Pons (tissue), 1 donor: ENCODE results near the gene TLCD3B.
"Not testable (repeated sequence)": the region's sequence is repeated elsewhere in the genome, so short reads cannot be mapped to it uniquely, and the experiment has no call there.

ENCODE experiments used
- DNase-seq: peaks from one replicate; pipeline ENCODE4 v3.0.0-alpha.2; 2016; ENCODE audit warnings: low spot score

The TLCD3B gene

DNA sequence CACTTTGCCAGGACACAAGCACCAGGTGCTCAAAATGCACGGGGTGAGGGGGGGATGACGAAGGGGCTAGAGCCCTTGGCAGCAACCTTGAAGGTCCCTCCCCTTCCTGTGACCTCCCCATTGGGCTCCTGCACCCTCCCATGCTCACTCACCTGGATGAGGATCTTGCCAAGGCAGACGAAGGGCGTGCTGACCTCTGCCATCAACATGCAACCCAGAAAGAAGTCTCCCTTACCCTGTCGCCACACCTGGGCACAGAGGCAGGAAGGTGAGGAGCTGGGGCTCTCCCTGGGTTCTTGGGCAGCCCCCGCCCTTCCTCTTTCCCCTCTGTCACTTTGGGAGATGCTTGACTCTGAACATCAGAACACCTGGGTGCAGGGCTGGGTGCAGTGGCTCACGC is 5.5 kb downstream of the TLCD3B start:
- DNase-seq = no peak

- DNase-seq = no peak
Measured at GRCh38 chr16:30025156-30025555, 5.9 kb downstream of the TLCD3B start.

DNA sequence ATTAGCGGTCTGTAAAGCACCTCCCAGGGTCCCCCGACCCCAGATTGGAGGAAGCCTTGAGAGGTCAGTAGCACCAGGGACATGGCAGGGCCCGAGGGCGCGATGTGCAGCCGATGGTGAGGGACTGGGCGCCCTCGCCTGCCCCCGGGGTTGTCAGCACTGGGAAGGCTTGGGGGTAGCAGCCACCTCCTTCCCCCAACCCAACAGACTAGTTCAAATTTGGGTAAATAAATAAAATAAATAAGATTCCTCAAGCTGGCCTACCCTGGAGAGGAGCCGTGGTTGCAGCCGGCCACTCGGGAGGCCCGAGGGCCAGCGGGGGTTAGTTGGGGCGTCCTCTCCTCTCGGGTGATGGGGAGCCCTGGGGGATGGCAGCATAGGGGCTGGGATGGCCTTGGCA is 6.6 kb downstream of the TLCD3B start:
- no peak for DNase-seq

DNA sequence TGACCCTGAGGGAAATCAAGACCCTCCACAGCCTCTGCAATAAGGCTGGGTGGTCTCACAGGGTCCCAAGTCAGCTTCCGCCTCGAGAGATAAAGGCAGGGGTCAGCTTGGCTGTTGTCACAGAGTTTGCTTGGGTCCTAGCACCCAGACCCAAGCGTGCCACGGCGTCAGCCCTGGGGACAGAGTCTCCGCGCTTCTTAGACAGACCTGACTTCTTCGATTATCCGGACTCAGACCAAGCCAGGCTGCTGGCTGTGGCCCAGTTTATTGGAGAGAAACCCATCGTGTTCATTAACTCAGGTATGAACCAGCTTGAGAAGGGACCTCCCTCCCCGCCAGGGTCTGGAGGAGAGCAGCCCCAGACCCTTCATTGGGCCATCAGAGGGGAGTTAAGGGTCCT is 7.5 kb downstream of the TLCD3B start:
- DNase-seq = no peak

DNA sequence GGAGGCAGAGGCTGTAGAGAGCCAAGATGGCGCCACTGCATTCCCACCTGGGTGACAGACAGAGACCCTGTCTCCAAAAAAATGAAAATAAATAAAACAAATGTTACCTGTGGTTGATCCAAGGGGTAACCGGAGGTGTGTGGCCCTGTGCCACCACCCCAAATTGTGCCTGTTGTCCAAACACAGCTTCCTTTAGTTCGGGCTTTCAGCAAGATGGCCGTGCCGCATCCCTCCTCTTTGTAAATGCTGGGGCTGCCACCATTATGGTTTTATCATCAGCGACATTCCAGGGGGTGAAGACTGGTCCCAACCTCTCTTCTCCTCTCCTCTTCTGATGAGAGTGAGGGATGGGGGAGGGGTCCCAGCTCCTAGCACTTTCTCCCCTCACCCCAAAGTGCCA is 8.2 kb downstream of the TLCD3B start, which contains the start of gene C16orf92:
Gene C16orf92 (plus strand): TSS at position 312 of the 400 bp plus-strand sequence. CDS start 143 bp downstream, outside the sequence.
- no peak for DNase-seq

DNA sequence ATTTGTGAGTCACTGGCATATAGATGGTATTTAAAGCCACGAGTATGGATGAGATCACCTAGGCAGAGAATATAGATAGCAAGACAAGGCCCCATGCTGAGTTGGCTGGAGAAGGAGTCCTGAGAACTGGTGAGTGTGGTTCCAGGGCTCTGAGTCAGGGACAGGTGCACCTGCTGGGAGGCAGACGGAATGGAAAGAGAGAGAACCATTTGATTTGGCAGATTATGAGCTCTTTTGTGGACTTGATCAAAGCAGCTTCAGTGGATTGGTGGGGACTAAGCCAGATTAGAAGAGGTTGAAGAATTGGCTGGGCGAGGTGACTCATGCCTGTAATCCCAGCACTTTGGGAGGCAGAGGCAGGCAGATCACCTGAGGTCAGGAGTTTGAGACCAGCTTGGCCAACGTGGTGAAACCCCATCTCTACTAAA is 12.3 kb downstream of the TLCD3B start:
- no peak for DNase-seq

- not testable (repeated sequence) for DNase-seq
Measured at GRCh38 chr16:30017937-30018336, 13.1 kb downstream of the TLCD3B start.

DNA sequence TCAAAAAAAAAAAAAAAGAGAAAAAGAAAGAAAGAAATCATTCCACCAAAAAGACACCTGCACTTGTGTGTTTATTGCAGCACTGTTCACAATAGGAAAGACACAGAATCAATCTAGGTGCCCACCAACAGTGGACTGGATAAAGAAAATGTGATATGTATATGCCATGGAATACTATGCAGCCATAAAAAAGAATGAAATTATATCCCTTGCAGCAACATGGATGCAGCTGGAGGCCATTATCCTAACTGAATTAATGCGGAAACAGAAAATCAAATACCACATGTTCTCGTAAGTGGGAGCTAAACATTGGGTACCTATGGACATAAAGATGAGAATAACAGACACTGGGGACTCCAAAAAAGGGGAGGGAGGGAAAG is 13.8 kb downstream of the TLCD3B start:
- no peak for DNase-seq

DNA sequence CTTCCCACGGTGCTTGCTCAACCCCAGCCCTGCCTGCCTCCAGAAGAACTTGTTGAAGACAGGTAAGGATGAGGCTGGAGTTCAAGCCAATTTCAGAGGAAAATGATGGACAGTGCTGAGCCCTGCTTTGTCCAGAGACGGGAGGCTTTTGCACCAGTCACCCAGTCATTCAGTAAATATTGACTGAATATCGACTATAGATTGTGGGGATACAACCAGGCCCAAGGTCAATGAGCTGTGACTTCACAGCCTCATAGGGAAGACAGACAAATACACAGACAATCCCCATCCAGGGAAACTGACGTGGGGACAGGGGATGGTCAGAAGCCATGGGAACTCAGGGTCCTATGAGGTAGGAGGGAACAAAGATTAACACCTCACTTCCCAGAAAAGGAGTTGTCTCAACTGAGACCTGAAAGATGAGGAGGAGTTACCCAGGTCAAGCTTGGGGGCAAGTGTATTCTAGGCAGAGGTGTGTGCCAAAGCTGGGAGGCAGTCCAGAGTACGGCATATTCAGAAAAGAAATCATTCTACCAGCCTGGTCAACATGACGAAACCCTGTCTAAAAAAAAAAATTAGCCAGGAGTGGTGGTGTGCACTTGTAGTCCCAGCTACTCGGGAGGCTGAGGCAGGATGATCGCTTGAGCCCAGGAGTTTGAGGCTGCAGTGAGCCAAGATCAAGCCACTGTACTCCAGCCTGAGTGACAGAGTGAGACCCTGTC is 14.4 kb downstream of the TLCD3B start:
- no peak for DNase-seq

DNA sequence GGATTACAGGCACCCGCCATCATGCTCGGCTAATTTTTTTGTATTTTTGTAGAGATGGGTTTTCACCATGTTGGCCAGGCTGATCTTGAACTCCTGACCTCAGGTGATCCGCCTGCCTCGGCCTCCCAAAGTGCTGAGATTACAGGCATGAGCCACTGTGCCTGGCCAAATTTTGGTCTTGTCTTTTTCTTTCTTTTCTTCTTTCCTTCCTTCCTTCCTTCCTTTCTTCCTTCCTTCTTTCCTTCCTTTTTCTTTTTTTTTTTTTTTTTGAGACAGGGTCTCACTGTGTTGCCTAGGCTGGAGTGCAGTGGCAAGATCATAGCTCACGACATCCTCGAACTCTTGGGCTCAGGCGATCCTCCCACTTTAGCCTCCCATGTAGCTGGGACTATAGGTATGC is 15.6 kb downstream of the TLCD3B start:
- not testable (repeated sequence) for DNase-seq

GRCh38 chr16:30012598-30012997 is 18.5 kb downstream of the TLCD3B start:
- DNase-seq = not testable (repeated sequence)

DNA sequence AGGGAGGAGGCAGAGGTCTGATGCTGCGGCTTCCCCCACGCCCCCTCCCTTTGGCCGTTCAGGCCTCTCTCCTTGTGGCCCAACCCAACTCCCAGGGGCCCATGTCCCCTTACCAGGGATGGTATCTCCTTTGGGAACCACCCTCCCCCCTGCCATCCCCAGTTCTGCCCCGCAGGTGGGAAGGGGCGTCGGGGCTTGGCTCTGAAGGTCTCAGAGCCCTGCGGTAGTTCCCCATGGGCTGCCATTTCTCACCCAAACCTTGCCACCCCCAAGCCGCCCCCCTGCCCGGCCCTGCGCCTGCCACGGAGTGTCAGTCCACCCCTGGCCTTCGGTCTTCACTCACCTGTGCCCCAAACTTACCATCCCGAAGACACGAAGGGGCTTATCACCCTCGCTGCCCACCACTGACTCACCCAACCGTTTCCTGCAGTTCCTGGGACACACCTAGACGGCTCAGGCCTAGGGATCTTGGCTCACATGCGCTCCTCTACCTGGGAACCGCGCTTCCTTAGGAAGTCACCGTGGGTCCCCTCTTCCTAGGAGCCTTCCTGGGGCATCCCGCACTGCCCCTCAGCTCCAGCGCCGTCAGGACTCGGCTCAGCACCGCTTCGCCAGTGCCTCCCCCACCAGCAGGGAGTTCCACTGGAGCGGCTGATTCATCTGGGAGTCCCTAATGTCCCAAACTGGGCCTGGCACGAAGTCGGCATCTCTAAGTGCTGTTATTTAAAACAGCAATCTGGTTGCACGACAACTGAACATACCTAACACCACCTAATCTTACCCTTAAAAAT is 19.2 kb downstream of the TLCD3B start:
- DNase-seq = no peak

GRCh38 chr16:30010844-30011713 is 20.0 kb downstream of the TLCD3B start, which contains the start of gene DOC2A:
Gene DOC2A, minus strand, starts transcription at chr16:30011027. Its CDS starts 805 bp downstream, at chr16:30010222.
- DNase-seq = no peak

DNA sequence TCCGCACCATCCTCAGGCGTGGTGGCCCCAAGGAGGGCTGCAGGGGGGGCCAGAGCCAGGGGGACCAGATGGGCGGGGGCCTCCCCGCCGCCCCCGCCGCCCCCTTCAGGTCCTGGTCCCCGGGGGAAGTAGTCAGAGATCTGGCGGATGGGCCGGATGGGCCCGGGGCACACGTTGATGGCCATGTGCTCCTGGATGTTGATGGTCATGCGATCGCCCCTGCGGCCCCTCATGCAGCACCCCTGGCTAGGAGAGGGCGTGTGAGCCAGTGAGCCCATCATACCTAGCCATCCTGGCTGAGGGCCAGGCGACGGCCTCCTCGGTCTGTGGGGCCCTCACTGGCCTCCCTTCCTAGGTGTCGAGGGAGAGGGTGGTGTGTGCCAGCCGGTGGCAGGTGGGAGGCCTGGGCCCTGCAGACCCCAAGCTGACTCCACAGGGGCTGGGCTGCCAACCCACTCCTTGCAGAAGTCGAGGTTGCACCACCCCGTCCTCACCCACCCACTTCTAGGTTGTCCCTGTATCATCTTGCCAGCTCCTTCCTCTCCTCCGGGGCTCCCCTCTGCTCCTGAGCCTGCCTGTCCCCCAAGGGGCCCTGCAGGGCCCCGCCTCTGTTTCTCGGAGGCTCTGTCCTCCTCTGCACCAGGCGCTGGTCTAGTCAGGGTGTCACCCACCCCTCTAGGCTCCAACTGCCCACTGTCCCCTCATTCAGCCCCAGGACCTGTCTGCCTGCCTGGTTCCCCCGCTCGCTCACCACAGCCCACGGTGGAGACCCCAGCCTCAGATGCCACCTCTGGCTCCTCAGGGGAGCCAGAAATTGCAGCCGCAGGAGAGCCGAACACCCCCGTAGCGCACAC is 20.9 kb downstream of the TLCD3B start:
- DNase-seq = no peak

DNA sequence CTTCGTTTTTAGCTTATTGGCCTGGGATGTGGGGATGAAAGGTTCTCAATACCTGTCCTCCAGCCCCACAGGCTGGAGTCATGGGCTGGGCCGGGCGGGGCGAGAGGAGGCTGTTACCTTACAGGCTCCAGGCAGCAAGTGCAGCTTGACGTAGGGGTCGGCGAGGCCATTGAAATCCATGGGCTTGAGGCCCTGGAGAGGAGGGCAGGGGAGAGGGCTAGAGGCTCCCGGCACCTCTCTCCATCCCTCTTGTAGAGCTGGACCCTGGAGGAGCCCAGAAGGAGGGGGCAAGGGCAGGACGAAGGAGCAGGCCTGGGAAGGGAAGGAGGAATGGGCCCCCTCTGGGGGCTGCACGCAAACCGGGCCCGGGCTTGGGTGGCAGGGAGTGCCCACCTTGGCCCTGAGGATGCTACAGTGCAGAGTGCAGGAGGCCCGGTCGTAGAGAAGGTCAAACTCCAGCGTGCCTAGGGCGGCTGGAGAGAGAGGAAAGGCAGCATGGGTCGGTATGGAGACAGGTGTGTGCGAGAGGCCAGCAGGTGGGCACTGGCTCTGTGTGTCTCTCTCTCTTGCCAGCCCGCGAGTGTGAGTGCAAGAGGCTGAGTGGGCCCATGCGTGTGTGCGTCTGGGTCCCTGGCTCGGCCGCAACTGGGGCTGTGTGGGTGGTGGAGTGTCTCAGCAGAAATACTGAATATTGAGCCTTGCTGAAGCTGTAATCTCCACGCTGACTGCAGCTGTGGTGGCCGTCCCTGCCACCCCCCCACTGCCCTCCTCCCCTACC is 21.8 kb downstream of the TLCD3B start:
- DNase-seq = no peak

GRCh38 chr16:30007378-30007895 is 23.6 kb downstream of the TLCD3B start:
- no peak for DNase-seq

DNA sequence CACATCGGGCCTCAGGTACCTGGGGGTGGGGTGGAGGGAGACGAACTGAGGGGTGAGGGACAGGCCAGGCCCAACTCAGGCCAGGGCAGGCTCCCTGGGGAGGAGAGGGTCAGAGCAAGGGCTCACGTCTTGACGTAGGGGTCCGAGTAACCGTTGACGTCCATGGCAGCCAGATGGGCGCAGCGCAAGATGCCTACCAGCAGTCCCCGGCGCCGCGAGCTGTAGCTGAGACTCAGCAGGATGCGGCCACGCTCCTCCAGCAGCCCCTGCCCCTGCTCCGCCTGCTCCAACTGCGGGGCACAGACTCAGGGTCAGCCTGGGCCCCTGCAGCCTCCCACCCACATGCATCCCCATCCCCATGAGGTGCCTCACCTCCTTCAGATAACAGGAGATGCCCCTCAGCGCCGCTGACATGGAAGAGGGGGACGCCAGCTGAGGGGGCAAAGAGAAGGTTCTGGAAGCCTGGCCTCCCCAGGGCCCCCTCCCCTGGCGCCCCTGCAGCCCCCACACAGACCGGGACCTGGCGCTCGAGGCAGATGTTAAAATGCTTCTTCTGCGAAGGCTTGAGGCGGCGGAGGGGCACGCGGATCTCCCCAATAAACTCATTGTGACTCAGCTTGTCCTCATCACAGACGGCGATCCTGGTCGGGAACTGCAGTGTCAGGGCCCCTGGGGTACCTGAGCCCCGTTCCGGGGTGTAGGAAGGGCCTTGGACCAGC is 24.3 kb downstream of the TLCD3B start:
- DNase-seq = no peak

GRCh38 chr16:30006095-30006473 is 25.0 kb downstream of the TLCD3B start:
- no peak for DNase-seq

- no peak for DNase-seq
Measured at GRCh38 chr16:30005341-30006094, 25.6 kb downstream of the TLCD3B start.
